ENCODE measurements around the gene GCGR.
"Not testable (repeated sequence)": the region's sequence is repeated elsewhere in the genome, so short reads cannot be mapped to it uniquely, and the experiment has no call there.

The GCGR gene

GRCh38 chr17:81833160-81833920 is 29.4 kb downstream of the GCGR start, which contains the start of gene MCRIP1:
Gene MCRIP1, minus strand, starts transcription at chr17:81833291. Its CDS starts 8,785 bp downstream, at chr17:81824506.
- peak; percentile 81 for DNase-seq

GRCh38 chr17:81833921-81834830 is 30.2 kb downstream of the GCGR start:
- no peak for DNase-seq

- DNase-seq = no peak
These were observed 30.9 kb downstream of the GCGR start, which contains the start of gene PPP1R27 for GRCh38 chr17:81834831-81835267. Gene PPP1R27, minus strand, starts transcription at chr17:81835050. Its CDS starts 97 bp downstream, at chr17:81834953.

- DNase-seq = peak; percentile 16
These were observed 33.7 kb downstream of the GCGR start for GRCh38 chr17:81837641-81838040.

GRCh38 chr17:81838753-81839255 is 34.9 kb downstream of the GCGR start:
- DNase-seq = no peak

GRCh38 chr17:81839301-81839700 is 35.4 kb downstream of the GCGR start:
- no peak for DNase-seq

GRCh38 chr17:81840059-81840458 is 36.1 kb downstream of the GCGR start:
- DNase-seq = not testable (repeated sequence)

- DNase-seq = no peak
These were observed 37.2 kb downstream of the GCGR start for GRCh38 chr17:81840826-81841778.

- DNase-seq = no peak
These were observed 37.9 kb downstream of the GCGR start for GRCh38 chr17:81841866-81842265.

GRCh38 chr17:81842378-81842724 is 38.4 kb downstream of the GCGR start:
- no peak for DNase-seq

- no peak for DNase-seq
These were observed 39.0 kb downstream of the GCGR start for GRCh38 chr17:81842725-81843504.

- no peak for DNase-seq
These were observed 39.9 kb downstream of the GCGR start for GRCh38 chr17:81843713-81844326.

GRCh38 chr17:81844327-81844851 is 40.4 kb downstream of the GCGR start:
- DNase-seq = no peak

GRCh38 chr17:81844887-81845286 is 40.9 kb downstream of the GCGR start:
- no peak for DNase-seq

GRCh38 chr17:81845361-81845760 is 41.4 kb downstream of the GCGR start:
- DNase-seq = no peak

GRCh38 chr17:81845881-81846742 is 42.2 kb downstream of the GCGR start:
- no peak for DNase-seq

GRCh38 chr17:81846743-81847689 is 43.1 kb downstream of the GCGR start:
- DNase-seq = no peak

GRCh38 chr17:81849457-81849856 is 45.5 kb downstream of the GCGR start:
- no peak for DNase-seq

GRCh38 chr17:81851423-81851822 is 47.5 kb downstream of the GCGR start:
- DNase-seq = no peak

Data from NCI-H1694 treated with DMSO at 0.1 percent for 48 hours (cell line).